Astrocyte of the cerebellum (primary cell): ENCODE results near the gene UGT1A8.

Source experiments
- DNase-seq: peaks from one replicate; pipeline ENCODE4 v3.0.0-alpha.2; 2011; ENCODE audit warnings: low read depth
- H3K4me3 ChIP-seq: 2 replicates; pipeline ENCODE4 v1.5.1; 2011; ENCODE audit warnings: mild to moderate bottlenecking, low read depth, low read length, moderate library complexity
- CTCF ChIP-seq: IDR thresholded peaks from 2 replicates; pipeline ENCODE4 v1.5.1; 2012; ENCODE audit warnings: low read length, low read depth, moderate library complexity, mild to moderate bottlenecking; ENCODE audit errors: missing control alignments
- in situ Hi-C: cut with HindIII; loops from 2 replicates; pipeline ENCODE4 v1.10.0; 2017; ENCODE audit warnings: low sequenced_read_pairs

UGT1A8 gene

GRCh38 chr2:233673896-233674295 lies 56.5 kb downstream of the UGT1A8 start:
- DNase-seq, result no peak
- in situ Hi-C loops, result no loop called here
- TF ChIP-seq CTCF, result no peak
- no peak overlapping the region for H3K4me3 ChIP-seq

- DNase-seq, result no peak
- TF ChIP-seq CTCF, result no peak
- in situ Hi-C loops, result no loop called here
- no peak overlapping the region for H3K4me3 ChIP-seq
Observed at GRCh38 chr2:233674314-233674713, 56.9 kb downstream of the UGT1A8 start.

- DNase-seq, result no peak
- TF ChIP-seq CTCF, result no peak
- H3K4me3 ChIP-seq, result no peak overlapping the region
- in situ Hi-C loops, result no loop called here
Observed at GRCh38 chr2:233674995-233675394, 57.6 kb downstream of the UGT1A8 start.

- in situ Hi-C loops, result no loop called here
- no peak for DNase-seq
- TF ChIP-seq CTCF, result no peak
- H3K4me3 ChIP-seq, result no peak overlapping the region
Observed at GRCh38 chr2:233676046-233676445, 58.6 kb downstream of the UGT1A8 start.

- DNase-seq, result no peak
- no peak overlapping the region for H3K4me3 ChIP-seq
- TF ChIP-seq CTCF, result no peak
- in situ Hi-C loops, result no loop called here
Observed at GRCh38 chr2:233679196-233679595, 61.8 kb downstream of the UGT1A8 start.

GRCh38 chr2:233680361-233681045 lies 63.1 kb downstream of the UGT1A8 start:
- no peak for TF ChIP-seq CTCF
- in situ Hi-C loops, result no loop called here
- H3K4me3 ChIP-seq, result no peak overlapping the region
- no peak for DNase-seq
